Neuronal stem cell (in vitro differentiated cells): Measurements from ENCODE around the gene CENPC.

Experiments used
- DNase-seq: peaks from one replicate; pipeline ENCODE4 v3.0.0-alpha.2; 2013; ENCODE audit warnings: low spot score
- H2AFZ ChIP-seq: one replicate; pipeline ENCODE4 v1.6.1; 2013; ENCODE audit warnings: mild to moderate bottlenecking, low read length, inconsistent platforms
- H2AK5ac ChIP-seq: 2 replicates; pipeline ENCODE4 v1.6.1; 2013; ENCODE audit warnings: low read depth, mild to moderate bottlenecking, inconsistent platforms, low read length, moderate library complexity, mixed read lengths
- H2BK120ac ChIP-seq: 2 replicates; pipeline ENCODE4 v1.6.1; 2013; ENCODE audit warnings: low read depth, mild to moderate bottlenecking, inconsistent platforms, low read length, moderate library complexity, mixed read lengths
- H2BK12ac ChIP-seq: one replicate; pipeline ENCODE4 v1.6.1; 2013; ENCODE audit warnings: low read length, inconsistent platforms
- H2BK15ac ChIP-seq: 2 replicates; pipeline ENCODE4 v1.6.1; 2013; ENCODE audit warnings: mild to moderate bottlenecking, low read length, inconsistent platforms, mixed read lengths
- H2BK5ac ChIP-seq: one replicate; pipeline ENCODE4 v1.6.1; 2013; ENCODE audit warnings: inconsistent platforms, mild to moderate bottlenecking, low read length, moderate library complexity
- H3K14ac ChIP-seq: one replicate; pipeline ENCODE4 v1.6.1; 2013; ENCODE audit warnings: low read length, inconsistent platforms
- H3K18ac ChIP-seq: 2 replicates; pipeline ENCODE4 v1.6.1; 2013; ENCODE audit warnings: low read length, inconsistent platforms
- H3K23ac ChIP-seq: 2 replicates; pipeline ENCODE4 v1.6.1; 2013; ENCODE audit warnings: low read depth, mild to moderate bottlenecking, mixed read lengths, low read length, inconsistent platforms; ENCODE audit not compliant: poor library complexity
- H3K27ac ChIP-seq: replicated peaks from 3 replicates; pipeline ENCODE4 v1.5.1; 2013; ENCODE audit warnings: low read length, inconsistent platforms
- H3K27me3 ChIP-seq, 3 experiments: 2 replicates each; pipeline ENCODE4 v1.6.1; 2013; ENCODE audit warnings: low read length in 3 of 3, mild to moderate bottlenecking in 2 of 3, inconsistent platforms in 1 of 3, low read depth in 1 of 3, mixed read lengths in 1 of 3, moderate library complexity in 1 of 3; ENCODE audit not compliant: control insufficient read depth in 3 of 3, insufficient read depth in 3 of 3
- H3K36me3 ChIP-seq, 2 donors: replicated peaks in 1 of 2; 2 replicates each; pipeline ENCODE4 v1.6.1; 2013; ENCODE audit warnings: low read length in 2 of 2; ENCODE audit not compliant: control insufficient read depth in 2 of 2, insufficient read depth in 2 of 2
- H3K4ac ChIP-seq: 2 replicates; pipeline ENCODE4 v1.6.1; 2013; ENCODE audit warnings: inconsistent platforms, mild to moderate bottlenecking, low read length, moderate library complexity
- H3K4me1 ChIP-seq, 2 donors: 1 replicate in 1 of 2; 2 replicates in 1 of 2; pipeline ENCODE4 v1.6.1; 2013; ENCODE audit warnings: low read length in 2 of 2, low read depth in 1 of 2; ENCODE audit not compliant: control insufficient read depth in 2 of 2, insufficient read depth in 1 of 2
- H3K4me2 ChIP-seq: one replicate; pipeline ENCODE4 v1.6.1; 2013; ENCODE audit warnings: mild to moderate bottlenecking, low read length, inconsistent platforms; ENCODE audit not compliant: insufficient read depth, poor library complexity, severe bottlenecking
- H3K4me3 ChIP-seq, 2 donors: 2 replicates each; pipeline ENCODE4 v1.5.1; 2013; ENCODE audit warnings: low read length in 2 of 2, mild to moderate bottlenecking in 2 of 2, inconsistent platforms in 1 of 2, moderate library complexity in 1 of 2
- H3K79me1 ChIP-seq: one replicate; pipeline ENCODE4 v1.6.1; 2013; ENCODE audit warnings: low read depth, mild to moderate bottlenecking, inconsistent platforms, low read length, moderate library complexity
- H3K9ac ChIP-seq: one replicate; pipeline ENCODE4 v1.6.1; 2013; ENCODE audit warnings: mild to moderate bottlenecking, low read depth, low read length, inconsistent platforms; ENCODE audit not compliant: poor library complexity
- H3K9me3 ChIP-seq, 2 donors: replicated peaks in 1 of 2; 2 replicates each; pipeline versions ENCODE3 to v1.6.1; 2013; ENCODE audit warnings: low read length in 2 of 2, mild to moderate bottlenecking in 2 of 2, inconsistent platforms in 1 of 2, low read depth in 1 of 2, mixed read lengths in 1 of 2, moderate library complexity in 1 of 2; ENCODE audit not compliant: control insufficient read depth in 2 of 2, insufficient read depth in 1 of 2
- H4K8ac ChIP-seq: one replicate; pipeline ENCODE4 v1.6.1; 2013; ENCODE audit warnings: low read depth, mild to moderate bottlenecking, inconsistent platforms, low read length, moderate library complexity
- H4K91ac ChIP-seq: one replicate; pipeline ENCODE4 v1.6.1; 2013; ENCODE audit warnings: low read length, low read depth, mild to moderate bottlenecking, inconsistent platforms; ENCODE audit not compliant: poor library complexity
- WGBS, 2 donors: extraction: QIAGEN DNeasy Blood & Tissue Kit; methylation state at CpG; one replicate each; pipeline ENCODE4 v1.1.7; 2013; ENCODE audit warnings: missing lambda C conversion rate in 2 of 2, mixed read lengths in 1 of 2; ENCODE audit not compliant: insufficient read length in 2 of 2, insufficient replicate concordance in 1 of 2; ENCODE audit errors: extremely low coverage in 2 of 2; 5-methylcytosine and 5-hydroxymethylcytosine counted together

CENPC gene

GRCh38 chr4:67558493-67558892, 13.2 kb upstream of the CENPC start, which contains the start of gene STAP1:
STAP1 (plus strand) TSS chr4:67558727; CDS start chr4:67558810, 83 bp downstream.
- Histone ChIP-seq H3K18ac (no peak within 1 kb of the TSS), H3K4me1 (no peaks in the 10 kb centered on the region), H3K14ac (no peak within 1 kb of the TSS), H3K9me3 (no peaks in the 10 kb centered on the region), H3K36me3 (no peaks in the 10 kb centered on the region), H2AK5ac (no peak within 1 kb of the TSS), H4K91ac (no peak within 1 kb of the TSS), H3K79me1 (no peaks in the 10 kb centered on the region), H3K4ac (no peak within 1 kb of the TSS), H3K27me3 (no peaks in the 10 kb centered on the region), H3K9ac (no peak within 1 kb of the TSS), H4K8ac (no peak within 1 kb of the TSS), H2BK5ac (no peak within 1 kb of the TSS), H2BK15ac (no peak within 1 kb of the TSS), H3K27ac (no peak within 1 kb of the TSS), H3K23ac (no peak within 1 kb of the TSS), H2AFZ (no peak within 1 kb of the TSS), H3K4me2 (no peak within 1 kb of the TSS), H2BK12ac (no peak within 1 kb of the TSS), H2BK120ac (no peak within 1 kb of the TSS), H3K4me3 (no peak within 1 kb of the TSS)
- DNase-seq: no peak
- WGBS, 2 donors: no CpG with 5 or more reads among the region's 4 CpGs

GRCh38 chr4:67556436-67556835, 11.1 kb upstream of the CENPC start:
- no CpG with 5 or more reads among the region's 2 CpGs for WGBS, 2 donors
- no peak overlapping the region for H3K4ac ChIP-seq
- no peaks in the 10 kb centered on the region for H3K36me3 ChIP-seq

GRCh38 chr4:67555447-67555846, 10.1 kb upstream of the CENPC start:
- no peak overlapping the region for H3K4ac ChIP-seq
- no peak overlapping the region for H3K27ac ChIP-seq
- no CpG with 5 or more reads among the region's 3 CpGs for WGBS, 2 donors
- no peak overlapping the region for H3K18ac ChIP-seq
- no peaks in the 10 kb centered on the region for H3K27me3 ChIP-seq
- no peak overlapping the region for H4K91ac ChIP-seq
- no peak overlapping the region for H3K4me3 ChIP-seq
- no peak for DNase-seq
- H3K4me2 ChIP-seq: no peak overlapping the region
- no peak overlapping the region for H3K9ac ChIP-seq
- no peak overlapping the region for H2BK15ac ChIP-seq
- H3K9me3 ChIP-seq: no peaks in the 10 kb centered on the region
- H2BK5ac ChIP-seq: no peak overlapping the region
- no peaks in the 10 kb centered on the region for H3K36me3 ChIP-seq
- H2AK5ac ChIP-seq: no peak overlapping the region
- H3K14ac ChIP-seq: no peak overlapping the region
- no peak overlapping the region for H2BK12ac ChIP-seq
- H2BK120ac ChIP-seq: no peak overlapping the region
- H3K23ac ChIP-seq: no peak overlapping the region
- no peak overlapping the region for H4K8ac ChIP-seq
- no peaks in the 10 kb centered on the region for H3K79me1 ChIP-seq
- no peaks in the 10 kb centered on the region for H3K4me1 ChIP-seq
- no peak overlapping the region for H2AFZ ChIP-seq

More at GRCh38 chr4:67556436-67556835, 11.1 kb upstream of the CENPC start:
- no peak overlapping the region for H2AFZ ChIP-seq
- no peak overlapping the region for H2BK120ac ChIP-seq
- no peak overlapping the region for H3K23ac ChIP-seq
- no peak overlapping the region for H2AK5ac ChIP-seq
- H2BK15ac ChIP-seq: no peak overlapping the region
- no peak overlapping the region for H2BK5ac ChIP-seq
- H2BK12ac ChIP-seq: no peak overlapping the region
- H3K9me3 ChIP-seq: no peaks in the 10 kb centered on the region
- no peak for DNase-seq
- H3K4me1 ChIP-seq: no peaks in the 10 kb centered on the region
- H4K8ac ChIP-seq: no peak overlapping the region
- H3K79me1 ChIP-seq: no peaks in the 10 kb centered on the region
- no peak overlapping the region for H3K27ac ChIP-seq
- no peak overlapping the region for H3K14ac ChIP-seq
- H4K91ac ChIP-seq: no peak overlapping the region
- no peak overlapping the region for H3K18ac ChIP-seq
- H3K4me2 ChIP-seq: no peak overlapping the region
- H3K9ac ChIP-seq: no peak overlapping the region
- no peak overlapping the region for H3K4me3 ChIP-seq
- no peaks in the 10 kb centered on the region for H3K27me3 ChIP-seq

GRCh38 chr4:67554096-67554495, 8.8 kb upstream of the CENPC start:
- no peak overlapping the region for H2BK15ac ChIP-seq
- WGBS, 2 donors: no CpG with 5 or more reads among the region's 3 CpGs
- H3K4me3 ChIP-seq: no peak overlapping the region
- H3K27ac ChIP-seq: no peak overlapping the region
- no peak overlapping the region for H3K4ac ChIP-seq
- H4K91ac ChIP-seq: no peak overlapping the region
- no peak overlapping the region for H2AK5ac ChIP-seq
- H3K23ac ChIP-seq: no peak overlapping the region
- H3K4me1 ChIP-seq: no peaks in the 10 kb centered on the region
- H3K14ac ChIP-seq: no peak overlapping the region
- H3K27me3 ChIP-seq: no peaks in the 10 kb centered on the region
- H3K79me1 ChIP-seq: no peaks in the 10 kb centered on the region
- H3K9me3 ChIP-seq: no peaks in the 10 kb centered on the region
- no peak overlapping the region for H3K4me2 ChIP-seq
- H3K18ac ChIP-seq: no peak overlapping the region
- no peak overlapping the region for H3K9ac ChIP-seq
- H3K36me3 ChIP-seq: no peaks in the 10 kb centered on the region
- no peak for DNase-seq
- no peak overlapping the region for H4K8ac ChIP-seq
- H2AFZ ChIP-seq: no peak overlapping the region
- H2BK120ac ChIP-seq: no peak overlapping the region
- no peak overlapping the region for H2BK5ac ChIP-seq
- H2BK12ac ChIP-seq: no peak overlapping the region
